Activated gamma-delta T cell (primary cell): ENCODE data around the gene MECP2.

ENCODE experiments used
- DNase-seq: peaks from one replicate; lab custom pipeline; 2025; lab: John Stamatoyannopoulos, UW

Gene MECP2

DNA sequence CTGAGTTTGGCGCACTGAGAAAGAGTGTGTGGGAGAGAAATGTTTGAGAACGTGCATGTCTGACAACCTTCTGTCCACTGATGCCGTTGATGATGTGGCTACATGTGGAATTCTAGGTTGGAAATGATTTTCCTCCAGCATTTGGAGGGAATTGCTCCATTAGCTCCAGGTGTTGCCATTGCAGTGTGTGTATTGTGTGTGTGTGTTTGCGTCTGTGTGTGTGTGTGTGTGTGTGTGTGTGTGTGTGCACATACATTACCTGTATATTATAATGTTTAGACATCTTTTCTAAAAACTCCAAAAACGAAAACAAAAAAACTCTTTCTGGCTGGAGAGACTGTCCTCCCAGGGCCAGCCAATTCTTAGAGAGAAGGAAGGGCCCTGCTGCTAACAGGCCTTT, 18.2 kb upstream of the MECP2 start:
- no peak for DNase-seq

DNA sequence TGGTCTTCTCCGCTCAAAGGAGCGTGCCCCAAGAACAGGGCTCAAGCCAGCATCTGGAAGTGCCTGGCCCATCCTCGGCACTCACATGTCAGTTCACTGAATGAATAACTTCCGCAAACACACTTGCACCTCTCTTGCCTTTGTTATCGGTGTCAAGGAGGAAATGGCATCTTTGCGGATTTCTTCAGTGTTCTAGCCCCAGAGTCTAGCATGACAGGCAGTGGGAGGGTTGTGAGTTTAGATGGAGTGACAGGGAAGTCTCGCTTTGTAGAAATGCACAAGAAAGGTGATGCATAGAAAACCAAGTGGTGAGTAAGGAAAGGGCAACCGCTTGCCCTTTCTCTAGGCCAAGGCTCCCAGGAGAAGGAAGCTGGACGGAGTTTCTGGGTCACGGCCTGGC, 17.6 kb upstream of the MECP2 start:
- DNase-seq = no peak

DNA sequence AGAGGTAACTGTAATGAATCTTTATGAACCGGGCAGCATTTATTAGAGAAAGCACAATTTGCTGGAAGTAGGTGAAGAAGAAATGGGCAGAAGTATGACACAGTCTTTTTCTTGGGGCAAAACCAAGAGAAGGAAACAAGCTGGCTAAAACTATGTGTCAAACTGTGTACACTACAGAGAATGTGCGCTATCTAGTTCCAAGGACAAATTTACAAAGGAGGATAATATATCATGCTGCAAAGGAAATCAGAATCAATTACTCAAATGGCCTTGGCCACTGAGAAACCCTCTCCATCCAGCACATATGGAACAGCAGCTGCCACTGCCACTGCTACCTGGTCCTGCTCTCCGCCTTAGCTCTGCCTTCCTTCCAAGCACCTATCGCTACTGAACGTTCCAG, 17.1 kb upstream of the MECP2 start:
- DNase-seq = no peak

- no peak for DNase-seq
Measured at GRCh38 chrX:154113729-154114128, 16.2 kb upstream of the MECP2 start.

DNA sequence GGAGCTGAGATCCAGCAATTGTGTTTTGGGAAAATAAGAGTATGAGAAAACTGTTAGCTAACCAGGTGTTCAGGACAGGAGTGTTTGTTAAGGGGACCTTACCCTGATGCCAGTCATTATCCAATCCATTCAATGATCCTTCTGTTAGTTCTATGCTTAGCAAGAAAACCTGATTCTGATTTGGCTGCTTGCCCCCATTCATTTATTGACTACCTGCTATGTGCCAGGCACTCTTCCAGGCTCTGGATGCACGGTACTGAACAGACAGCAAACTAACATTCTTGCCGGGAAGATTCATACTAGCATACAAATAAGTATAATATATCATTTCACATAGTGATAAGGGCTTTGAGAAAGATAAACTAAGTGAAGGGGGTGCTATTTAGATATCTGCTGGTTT, 1.0 kb upstream of the MECP2 start:
- no peak for DNase-seq

DNA sequence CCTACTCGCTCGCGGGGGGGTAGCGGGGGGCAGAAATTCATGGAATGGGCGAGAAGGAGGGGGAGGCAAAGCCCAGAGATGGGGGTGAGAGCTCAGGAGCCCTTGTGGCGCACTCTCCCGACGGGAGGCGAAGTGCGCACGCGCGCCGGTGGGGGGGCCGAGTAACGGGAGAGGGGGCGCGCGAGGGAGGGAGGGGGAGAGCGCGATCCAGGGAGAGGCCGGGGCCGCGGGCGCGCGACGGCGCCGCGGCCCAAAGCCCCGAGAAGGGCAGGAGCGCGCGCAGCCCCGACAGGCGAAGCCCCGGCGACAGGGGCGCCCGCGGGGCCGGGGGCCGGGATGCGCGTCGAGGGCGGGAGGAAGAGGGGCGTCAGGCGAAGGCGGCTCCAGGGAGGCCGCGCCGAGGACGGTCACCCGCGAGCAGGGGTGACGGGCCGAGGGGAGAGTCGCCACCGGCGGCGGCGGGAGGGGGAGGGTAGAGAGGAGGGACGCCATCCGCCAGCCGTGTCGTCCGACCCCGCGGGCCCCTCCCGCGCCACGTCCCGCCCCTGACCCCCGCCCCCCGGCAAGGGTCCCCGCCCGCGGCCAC, 421 bp downstream of the MECP2 start:
- peak; percentile 63 for DNase-seq

DNA sequence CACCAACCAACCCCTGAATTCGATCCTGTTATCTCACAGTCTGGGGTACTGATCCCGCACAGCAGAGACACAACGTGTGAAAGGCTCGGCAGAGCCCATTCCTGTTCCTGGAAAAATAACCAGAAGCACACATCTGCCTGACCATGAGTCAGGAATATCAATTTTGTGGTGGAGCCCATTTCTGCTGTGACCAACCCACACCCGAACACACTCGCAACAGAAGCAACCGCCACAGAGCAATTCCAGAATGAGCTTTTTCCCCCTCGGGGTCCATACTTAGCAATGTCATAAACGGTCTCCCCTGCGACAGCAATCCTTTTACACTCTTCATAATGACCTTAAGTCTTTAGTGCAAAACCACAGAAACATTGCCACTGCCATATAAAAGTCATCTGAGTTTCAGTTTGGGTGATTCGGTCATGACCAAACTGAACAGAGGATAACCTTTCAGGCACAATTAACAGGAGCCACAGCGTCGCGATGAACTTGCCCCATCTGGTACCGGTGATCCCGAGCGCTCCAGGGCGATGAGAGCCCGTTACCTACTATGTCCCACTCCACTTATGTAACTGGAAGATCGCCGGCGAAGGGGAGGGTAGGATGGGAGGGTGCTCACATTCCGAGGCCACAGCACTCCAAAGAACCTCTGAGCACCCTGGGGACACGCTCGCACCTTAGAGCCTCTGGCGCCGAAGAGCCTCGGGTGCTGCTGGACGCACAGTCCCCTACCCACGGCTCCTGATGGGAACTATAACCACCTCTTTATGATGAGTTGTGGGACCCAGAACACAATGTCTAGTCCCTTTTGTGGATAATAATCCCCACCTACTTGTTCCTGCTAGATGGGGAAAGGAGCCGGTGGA, 1.1 kb downstream of the MECP2 start:
- no peak for DNase-seq

- no peak for DNase-seq
Measured at GRCh38 chrX:154094833-154095232, 2.7 kb downstream of the MECP2 start.

- DNase-seq = no peak
Measured at GRCh38 chrX:154093965-154094364, 3.6 kb downstream of the MECP2 start.

DNA sequence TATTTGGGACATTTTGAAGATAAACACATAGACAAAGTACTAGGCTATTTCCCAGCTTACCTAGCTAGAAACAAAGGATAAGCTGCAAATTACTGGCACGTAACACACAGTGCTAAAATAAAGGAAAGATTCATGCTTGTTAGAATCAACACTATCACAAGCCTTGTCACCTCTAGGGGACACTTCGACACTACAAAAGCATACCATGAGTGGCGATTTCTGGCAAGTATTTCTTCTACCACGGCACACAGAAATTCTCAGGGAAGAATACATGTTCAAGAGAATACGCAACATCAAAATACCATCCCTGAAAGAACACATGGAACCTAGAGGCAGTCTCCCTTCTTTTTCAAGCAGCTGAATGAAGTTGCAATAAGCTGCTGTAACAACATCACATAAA, 5.1 kb downstream of the MECP2 start:
- DNase-seq = no peak

DNA sequence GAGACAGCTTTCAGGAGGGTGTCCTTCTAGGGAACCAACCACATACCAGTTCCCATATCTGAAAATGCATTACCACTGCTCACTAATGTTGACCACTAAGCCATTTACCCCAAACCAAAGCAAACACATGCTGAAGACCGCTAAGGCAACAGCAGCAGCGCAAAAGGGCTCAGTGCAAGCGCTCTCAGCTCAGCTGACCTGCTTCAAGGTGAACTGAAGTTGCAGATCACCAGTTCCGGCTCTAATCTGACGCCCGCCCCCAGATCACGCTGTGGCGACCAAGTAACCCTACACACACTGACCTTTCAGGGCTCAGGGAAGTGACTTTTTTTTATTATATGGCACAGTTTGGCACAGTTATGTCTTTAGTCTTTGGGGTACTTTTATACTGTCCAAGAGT, 5.8 kb downstream of the MECP2 start:
- DNase-seq = no peak

DNA sequence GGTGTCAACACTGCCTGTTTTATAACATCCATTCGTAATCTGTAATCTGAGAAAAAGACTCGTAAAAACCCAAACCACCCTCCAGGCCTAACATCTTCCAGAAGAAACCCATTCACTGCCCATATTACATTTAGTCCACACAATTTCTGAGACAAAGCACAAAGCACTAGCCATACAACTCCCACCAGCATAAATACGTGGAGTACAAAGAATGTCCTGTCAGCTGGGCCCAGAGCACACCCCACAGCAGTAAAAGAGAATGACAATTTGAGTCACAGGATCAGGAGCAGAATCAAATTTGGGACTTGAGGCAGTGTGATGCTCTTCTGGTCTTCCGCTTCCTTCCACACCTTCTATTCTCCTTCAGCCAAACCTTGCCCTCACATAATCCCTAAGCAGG, 6.8 kb downstream of the MECP2 start:
- no peak for DNase-seq

DNA sequence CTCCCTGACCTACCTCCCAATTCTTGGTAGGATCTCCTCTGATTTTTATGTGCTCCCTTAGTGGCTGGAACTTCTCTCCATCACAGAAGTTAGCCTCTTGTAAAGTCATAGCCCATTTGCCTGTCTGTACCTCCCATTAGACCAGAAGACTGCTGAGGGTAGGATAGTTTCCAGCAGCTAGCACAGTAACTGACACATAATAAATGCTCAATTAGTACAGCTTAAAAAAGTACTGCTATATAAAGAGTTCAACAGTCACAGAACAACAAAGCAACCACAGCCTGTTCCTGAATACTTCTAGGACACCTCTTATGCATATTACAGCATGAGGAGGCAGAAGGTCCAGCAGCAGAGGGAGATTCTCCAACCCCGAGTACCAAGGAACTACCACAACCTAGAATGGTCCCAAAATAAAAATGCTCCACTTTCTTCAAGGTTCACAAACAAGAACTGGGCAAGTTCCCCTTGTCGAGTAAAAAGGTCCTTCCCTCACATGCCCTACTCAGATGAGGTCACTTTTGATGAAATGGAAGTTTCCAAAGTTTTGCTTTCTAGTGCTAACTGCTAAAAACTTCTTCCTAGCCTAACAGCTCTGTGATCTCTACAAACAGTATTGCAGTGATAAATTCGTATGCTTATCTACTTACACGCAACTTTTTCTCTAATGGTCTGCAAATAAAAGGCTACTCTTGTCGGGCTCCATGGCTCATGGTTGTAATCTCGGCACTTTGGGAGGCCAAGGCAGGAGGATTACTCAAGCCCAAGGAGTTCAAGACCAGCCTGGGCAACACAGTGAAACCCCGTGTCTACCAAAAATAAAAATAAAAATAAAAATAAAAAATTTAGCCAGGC, 12.8 kb downstream of the MECP2 start:
- DNase-seq = no peak

- DNase-seq = no peak
Measured at GRCh38 chrX:154083126-154083517, 14.4 kb downstream of the MECP2 start.

DNA sequence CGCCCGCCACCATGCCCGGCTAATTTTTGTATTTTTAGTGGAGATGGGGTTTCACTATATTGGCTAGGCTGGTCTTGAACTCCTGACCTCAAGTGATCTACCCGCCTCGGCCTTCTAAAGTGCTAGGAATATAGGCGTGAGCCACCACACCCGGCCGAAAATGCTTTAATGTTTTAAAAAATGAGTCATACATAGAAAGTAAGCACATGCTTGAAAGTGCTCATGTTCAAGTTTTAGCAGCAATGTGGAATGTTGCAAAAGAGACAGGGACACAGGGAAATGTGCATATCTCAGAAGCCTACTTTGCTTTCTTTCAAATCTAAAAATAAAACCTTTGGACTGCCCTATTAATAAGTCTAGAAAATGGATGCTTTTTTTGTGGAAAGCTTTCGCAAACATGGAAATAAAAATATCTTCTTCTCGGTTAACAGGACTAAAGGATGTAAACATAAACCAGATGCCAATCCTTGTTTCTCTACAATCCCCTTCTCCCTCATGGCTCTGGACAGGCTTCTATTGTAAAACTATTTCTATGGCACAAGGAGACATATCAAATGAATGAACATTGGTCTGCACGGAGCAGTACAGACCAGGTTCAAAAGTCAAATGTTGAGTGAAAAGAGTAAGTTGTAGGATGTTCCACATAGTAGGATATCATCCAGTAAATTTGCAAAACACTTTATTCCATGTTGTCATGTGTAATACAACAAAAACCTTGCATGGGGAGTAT, 15.0 kb downstream of the MECP2 start:
- DNase-seq = no peak

DNA sequence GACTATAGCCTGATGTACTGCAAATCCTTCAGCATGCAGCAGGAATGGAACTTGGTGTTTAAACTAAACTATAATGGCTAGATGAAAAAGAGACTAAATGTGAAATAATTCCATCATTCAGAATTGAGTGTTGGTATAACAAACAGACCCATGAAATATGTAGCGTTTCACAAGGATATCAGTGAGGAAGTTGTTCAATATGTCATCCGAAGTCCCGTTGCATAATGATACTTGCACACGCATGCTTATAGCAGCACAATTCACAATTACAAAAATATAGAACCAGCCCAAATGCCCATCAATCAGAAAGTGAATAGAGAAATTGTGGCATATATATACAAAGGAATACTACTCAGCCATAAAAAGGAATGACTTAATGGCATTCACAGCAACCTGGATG, 20.4 kb downstream of the MECP2 start:
- DNase-seq = no peak

- no peak for DNase-seq
Measured at GRCh38 chrX:154074199-154074598, 23.3 kb downstream of the MECP2 start.

- DNase-seq = no peak
Measured at GRCh38 chrX:154072192-154072591, 25.3 kb downstream of the MECP2 start.

- DNase-seq = no peak
Measured at GRCh38 chrX:154068560-154068959, 29.0 kb downstream of the MECP2 start.

DNA sequence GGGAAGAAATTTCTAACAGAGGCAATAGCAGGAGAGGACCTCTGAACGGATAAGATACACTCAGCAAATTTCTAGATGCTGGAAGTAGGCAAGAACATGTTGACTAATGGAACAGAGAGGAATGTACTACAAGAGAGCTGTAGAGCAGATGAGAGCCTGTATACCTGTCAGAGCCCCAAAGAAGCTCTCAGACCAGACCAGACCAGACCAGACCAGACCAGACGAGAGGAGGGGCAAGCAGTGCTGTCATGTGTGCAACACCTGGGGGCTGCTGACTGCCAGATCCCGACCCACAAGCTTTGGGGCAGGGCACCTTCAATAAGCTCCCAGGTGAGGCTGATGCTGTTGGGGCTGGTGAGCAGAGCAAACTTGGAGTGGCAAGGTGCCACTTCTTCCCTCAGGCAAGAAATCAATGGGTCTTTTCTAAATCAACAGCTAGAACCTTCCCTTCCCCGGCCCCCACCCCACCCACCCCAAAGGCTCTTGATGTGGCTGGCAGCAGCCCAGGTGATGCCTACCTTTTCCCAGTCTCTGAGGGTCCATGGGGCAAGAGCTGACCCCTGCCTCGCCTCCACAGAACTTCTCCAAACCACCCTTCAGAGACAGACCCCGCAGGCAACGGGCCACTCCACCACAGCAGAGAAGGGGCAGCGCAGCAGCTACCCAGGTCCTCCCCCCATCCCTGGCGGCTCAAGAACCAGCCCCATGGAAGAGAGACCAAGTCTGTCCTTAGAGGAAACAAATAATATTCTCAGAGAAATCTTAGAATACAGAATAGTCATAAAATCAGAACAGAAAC, 32.7 kb downstream of the MECP2 start:
- DNase-seq = no peak

- no peak for DNase-seq
Measured at GRCh38 chrX:154063234-154063633, 34.3 kb downstream of the MECP2 start.
